LNCaP clone FGC (cell line): ENCODE measurements around the gene SNX10.
A peak's percentile ranks its signal among the peaks of the same experiment; 100 is the strongest.

ENCODE experiments used
- DNase-seq: peaks from one replicate; pipeline ENCODE4 v3.0.0-alpha.2; 2011; ENCODE audit warnings: low read depth
- H3K4me3 ChIP-seq: 2 replicates; pipeline ENCODE4 v1.5.1; 2011; ENCODE audit warnings: mild to moderate bottlenecking, low read depth, low read length, control low read depth
- CTCF ChIP-seq: IDR thresholded peaks from 2 replicates; pipeline ENCODE4 v1.5.1; 2012; ENCODE audit warnings: mild to moderate bottlenecking; ENCODE audit not compliant: control insufficient read depth, insufficient read depth; ENCODE audit errors: extremely low read depth

The SNX10 gene

GRCh38 chr7:26275213-26275612 lies 16.4 kb upstream of the SNX10 start:
- DNase-seq: no peak
- no peak for TF ChIP-seq CTCF
- no peak overlapping the region for H3K4me3 ChIP-seq

- no peak overlapping the region for H3K4me3 ChIP-seq
- DNase-seq: no peak
Observed at GRCh38 chr7:26278770-26279169, 12.9 kb upstream of the SNX10 start.

GRCh38 chr7:26279405-26279804 lies 12.3 kb upstream of the SNX10 start:
- DNase-seq: no peak

More at GRCh38 chr7:26278770-26279169, 12.9 kb upstream of the SNX10 start:
- TF ChIP-seq CTCF: peak; percentile 51

GRCh38 chr7:26280097-26280496 lies 11.6 kb upstream of the SNX10 start:
- DNase-seq: no peak
- no peak for TF ChIP-seq CTCF
- H3K4me3 ChIP-seq: no peak overlapping the region

More at GRCh38 chr7:26279405-26279804, 12.3 kb upstream of the SNX10 start:
- TF ChIP-seq CTCF: no peak
- no peak overlapping the region for H3K4me3 ChIP-seq

GRCh38 chr7:26280723-26281122 lies 10.9 kb upstream of the SNX10 start:
- no peak for DNase-seq
- TF ChIP-seq CTCF: no peak
- no peak overlapping the region for H3K4me3 ChIP-seq

GRCh38 chr7:26284477-26284876 lies 7.2 kb upstream of the SNX10 start:
- DNase-seq: no peak
- no peak for TF ChIP-seq CTCF
- no peak overlapping the region for H3K4me3 ChIP-seq

- TF ChIP-seq CTCF: peak; percentile 29
- no peak overlapping the region for H3K4me3 ChIP-seq
- no peak for DNase-seq
Observed at GRCh38 chr7:26284995-26285632, 6.5 kb upstream of the SNX10 start.
